ENCODE data around the gene ELMO1. TPM values are rescaled to one million over a fixed set of nuclear protein-coding genes. Genes with fewer than 3 reads are reported as not detected.

ELMO1 gene
- total RNA-seq, 1 experiment from 2014 or later: 1.1 TPM

GRCh38 chr7:37310327-37311080 is 138.2 kb downstream of the ELMO1 start:
- Histone ChIP-seq H3K4me3 (replicated peaks in 1 of 2; ENCODE audit: low read depth in 1 of 2, low read length in 2 of 2) (no peak overlapping the region), H2AFZ (ENCODE audit: low read depth, low read length, poor library complexity, severe bottlenecking) (no peak overlapping the region), H3K9ac (ENCODE audit: low read length) (no peak overlapping the region), H3K36me3 (ENCODE audit: control insufficient read depth in 1 of 2, insufficient read depth in 2 of 2, low read length in 2 of 2) (no peaks in the 10 kb centered on the region), H3K27ac (ENCODE audit: low read depth, low read length) (no peak overlapping the region), H3K9me2 (ENCODE audit: insufficient read depth) (no peaks in the 10 kb centered on the region), H3K9me3 (ENCODE audit: control insufficient read depth in 1 of 2, insufficient read depth in 1 of 2, low read depth in 1 of 2, low read length in 2 of 2) (no peaks in the 10 kb centered on the region), H3K27me3 (ENCODE audit: insufficient read depth, low read length) (peaks cover 8% of the 10 kb centered on the region; the same call in 1 of the 2 replicates), H4K20me1 (ENCODE audit: insufficient read depth) (no peaks in the 10 kb centered on the region), H3K4me2 (ENCODE audit: low read length) (no peak overlapping the region), H3K79me2 (ENCODE audit: insufficient read depth, low read length) (no peaks in the 10 kb centered on the region), H3K4me1 (ENCODE audit: control insufficient read depth in 1 of 2, insufficient read depth in 2 of 2, low read length in 2 of 2) (no peaks in the 10 kb centered on the region)
- no peak for DNase-seq (ENCODE audit: low read depth, low spot score)
- BruUV-seq (replicated peaks): no TSS peak
- ChIA-PET POLR2A (no interaction called here), CTCF (no interaction called here), RAD21 (ENCODE audit: low non-redundant PET in 1 of 2, low total read pairs in 2 of 2, uncharacterized antibody in 2 of 2, unreplicated experiment in 2 of 2) (no interaction called here)
- intact Hi-C loops (cut with micrococcal nuclease): no loop called here
- TF ChIP-seq CBX3 (IDR thresholded peaks at IDR 0.05; ENCODE audit: low read depth) (no peak), MAX (IDR thresholded peaks at IDR 0.05) (no peak), EGR1 (IDR thresholded peaks at IDR 0.05; ENCODE audit: low read depth) (no peak), CEBPB (IDR thresholded peaks at IDR 0.05; ENCODE audit: low read depth) (no peak), CTCF (IDR thresholded peaks at IDR 0.05 in 2 of 3, conservative IDR thresholded peaks at IDR 0.05 in 1 of 3; ENCODE audit: borderline replicate concordance in 1 of 3, insufficient read depth in 1 of 3, low read depth in 2 of 3, low read length in 2 of 3) (no peak), RAD21 (IDR thresholded peaks at IDR 0.05; ENCODE audit: low read depth) (no peak), JUND (IDR thresholded peaks at IDR 0.05) (no peak), YY1 (IDR thresholded peaks at IDR 0.05; ENCODE audit: extremely low read depth, insufficient replicate concordance, low read depth, low read length) (no peak), SP1 (IDR thresholded peaks at IDR 0.05; ENCODE audit: low read depth) (no peak), ZBTB33 (IDR thresholded peaks at IDR 0.05; ENCODE audit: extremely low read depth, insufficient replicate concordance, low read length) (no peak), ZNF274 (IDR thresholded peaks at IDR 0.05; ENCODE audit: low read depth, low read length) (no peak), SIN3A (IDR thresholded peaks at IDR 0.05; ENCODE audit: low read depth) (no peak), ELF1 (IDR thresholded peaks at IDR 0.05; ENCODE audit: borderline replicate concordance, low read depth) (no peak), POLR2A (IDR thresholded peaks at IDR 0.05; ENCODE audit: borderline replicate concordance, extremely low read depth, insufficient read depth, insufficient read length) (no peak), POLR2AphosphoS5 (IDR thresholded peaks at IDR 0.05; ENCODE audit: low read depth, low read length) (no peak)
- ATAC-seq: no peak
